Measurements from ENCODE around the gene KLC4. TPM values are rescaled to one million over a fixed set of nuclear protein-coding genes. Genes with fewer than 3 reads are reported as not detected.
"Not testable (repeated sequence)": the region's sequence is repeated elsewhere in the genome, so short reads cannot be mapped to it uniquely, and the experiment has no call there.

The KLC4 gene
- total RNA-seq, 2 experiments from 2014 or later, result 9.5 to 10.0 TPM

DNA sequence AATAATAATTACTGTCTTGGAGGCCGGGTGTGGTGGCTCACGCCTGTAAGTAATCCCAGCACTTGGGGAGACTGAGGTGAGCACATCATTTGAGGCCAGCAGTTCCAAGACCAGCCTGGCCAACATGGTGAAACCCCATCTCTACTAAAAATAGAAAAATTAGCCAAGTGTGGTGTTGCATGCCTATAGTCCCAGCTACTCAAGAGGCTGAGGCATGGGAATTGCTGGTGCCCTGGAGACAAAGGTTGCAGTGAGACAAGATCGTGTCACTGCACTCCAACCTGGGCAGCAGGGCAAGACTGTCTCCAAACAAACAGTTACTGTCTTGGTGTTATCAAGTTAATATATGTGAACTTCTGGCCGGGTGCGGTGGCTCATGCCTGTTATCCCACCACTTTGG, 33.1 kb upstream of the KLC4 start:
- H3K4me3 Mint-ChIP-seq, result no peak overlapping the region

DNA sequence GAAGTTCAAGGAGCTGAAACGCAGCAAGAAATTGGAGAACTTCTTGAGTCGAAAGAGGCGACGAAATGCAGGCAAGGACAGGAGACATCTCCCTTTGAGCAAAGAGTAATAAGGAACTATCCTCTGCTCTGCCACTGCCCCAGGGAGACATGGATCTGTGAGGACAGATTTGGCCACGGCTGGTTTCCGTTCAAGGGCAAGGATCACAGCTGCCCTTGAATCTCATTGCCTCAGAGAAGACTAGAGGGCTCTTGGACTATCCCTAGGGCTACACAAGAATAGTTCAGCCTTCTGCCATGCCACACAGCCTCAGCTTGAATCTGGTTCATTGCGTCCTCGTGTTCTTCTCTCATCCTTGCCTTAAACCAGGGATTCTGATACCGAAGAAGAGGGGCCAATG, 30.3 kb upstream of the KLC4 start:
- Mint-ChIP-seq H3K4me1 (peaks cover 15% of the 10 kb centered on the region), H3K9me3 (no peaks in the 10 kb centered on the region), H3K36me3 (peaks cover 24% of the 10 kb centered on the region), H3K27me3 (no peaks in the 10 kb centered on the region), H3K27ac (no peak overlapping the region), H3K4me3 (no peak overlapping the region)
- DNase-seq, result no peak

More for the DNA sequence above, 33.1 kb upstream of the KLC4 start:
- no peaks in the 10 kb centered on the region for H3K9me3 Mint-ChIP-seq
- DNase-seq, result no peak
- H3K4me1 Mint-ChIP-seq, result peaks cover 8% of the 10 kb centered on the region
- H3K27ac Mint-ChIP-seq, result peak overlapping the region; percentile 38
- H3K36me3 Mint-ChIP-seq, result peaks cover 27% of the 10 kb centered on the region
- no peaks in the 10 kb centered on the region for H3K27me3 Mint-ChIP-seq

DNA sequence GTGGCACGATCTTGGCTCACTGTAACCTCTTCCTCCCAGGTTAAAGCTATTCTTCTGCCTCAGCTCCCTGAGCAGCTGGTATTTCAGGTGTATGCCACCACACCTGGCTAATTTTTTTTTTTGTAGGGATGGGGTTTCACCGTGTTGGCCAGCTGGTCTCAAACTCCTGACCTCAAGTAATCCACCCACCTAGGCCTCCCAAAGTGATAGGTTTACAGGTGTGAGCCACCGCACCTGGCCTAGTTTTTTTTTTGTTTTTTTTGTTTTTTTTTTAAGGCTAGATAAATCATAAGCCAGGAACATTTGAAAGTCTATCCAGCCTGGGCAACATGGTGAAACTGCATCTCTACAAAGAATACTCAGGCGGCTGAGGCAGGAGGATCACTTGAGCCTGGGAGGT, 27.1 kb upstream of the KLC4 start:
- no peak overlapping the region for H3K4me3 Mint-ChIP-seq
- no peaks in the 10 kb centered on the region for H3K27me3 Mint-ChIP-seq
- no peak for DNase-seq
- H3K27ac Mint-ChIP-seq, result no peak overlapping the region
- H3K36me3 Mint-ChIP-seq, result peaks cover 14% of the 10 kb centered on the region
- H3K9me3 Mint-ChIP-seq, result no peaks in the 10 kb centered on the region
- peaks cover 10% of the 10 kb centered on the region for H3K4me1 Mint-ChIP-seq

DNA sequence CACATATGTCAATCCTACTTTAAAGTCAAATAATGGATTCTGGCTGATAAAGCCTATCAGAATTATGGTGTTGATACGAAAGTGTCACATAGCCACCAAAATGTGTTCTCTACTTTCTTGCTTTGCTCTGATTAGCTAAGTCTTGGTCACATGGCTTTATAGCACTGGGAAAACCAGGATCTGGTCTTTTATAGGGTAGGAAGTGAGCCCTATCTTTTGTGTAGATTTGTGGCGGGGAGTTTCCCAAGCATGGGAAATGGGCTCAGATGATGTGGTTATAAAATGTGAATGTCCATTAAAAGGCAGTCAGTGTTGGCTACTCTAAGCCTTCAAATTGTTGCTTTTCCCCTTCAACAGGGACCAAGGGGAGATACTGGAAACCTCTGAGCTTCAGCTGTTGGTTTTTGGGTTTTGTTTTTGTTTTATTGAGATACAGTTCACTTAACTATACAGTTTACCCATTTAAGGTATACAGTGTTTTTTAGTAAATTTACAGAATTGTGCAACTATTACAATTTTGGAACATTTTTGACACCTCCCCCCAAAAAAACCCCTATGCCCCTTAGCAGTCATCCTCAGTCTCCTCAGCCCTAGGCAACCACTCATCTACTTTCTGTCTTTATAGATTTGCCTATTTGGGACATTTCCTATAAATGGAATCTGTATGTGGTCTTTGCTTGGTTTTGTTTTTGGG, 25.8 kb upstream of the KLC4 start:
- no peak for DNase-seq
- Mint-ChIP-seq H3K4me3 (no peak overlapping the region), H3K27me3 (no peaks in the 10 kb centered on the region), H3K4me1 (peaks cover 10% of the 10 kb centered on the region), H3K27ac (no peak overlapping the region), H3K9me3 (no peaks in the 10 kb centered on the region), H3K36me3 (peaks cover 16% of the 10 kb centered on the region)

DNA sequence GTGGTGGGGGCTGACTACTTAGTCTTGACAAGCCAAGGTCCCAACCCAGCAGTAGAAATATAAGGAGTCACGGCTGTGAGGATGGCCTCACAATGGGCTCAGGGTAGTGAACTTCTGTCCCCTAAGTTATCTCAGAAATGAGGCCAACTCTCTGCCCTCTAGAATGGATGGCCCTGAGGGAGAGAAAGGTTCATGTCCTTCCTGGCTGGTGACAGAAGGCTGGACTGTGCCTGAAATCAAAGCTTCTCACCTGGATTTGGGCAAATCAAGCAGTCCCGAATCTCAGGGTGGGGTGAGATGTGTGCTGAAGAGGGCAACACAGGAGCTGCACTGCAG, 25.3 kb upstream of the KLC4 start:
- Mint-ChIP-seq H3K4me3 (no peak overlapping the region), H3K27me3 (no peaks in the 10 kb centered on the region), H3K36me3 (peaks cover 16% of the 10 kb centered on the region), H3K9me3 (no peaks in the 10 kb centered on the region), H3K4me1 (peaks cover 10% of the 10 kb centered on the region), H3K27ac (no peak overlapping the region)
- DNase-seq, result no peak

DNA sequence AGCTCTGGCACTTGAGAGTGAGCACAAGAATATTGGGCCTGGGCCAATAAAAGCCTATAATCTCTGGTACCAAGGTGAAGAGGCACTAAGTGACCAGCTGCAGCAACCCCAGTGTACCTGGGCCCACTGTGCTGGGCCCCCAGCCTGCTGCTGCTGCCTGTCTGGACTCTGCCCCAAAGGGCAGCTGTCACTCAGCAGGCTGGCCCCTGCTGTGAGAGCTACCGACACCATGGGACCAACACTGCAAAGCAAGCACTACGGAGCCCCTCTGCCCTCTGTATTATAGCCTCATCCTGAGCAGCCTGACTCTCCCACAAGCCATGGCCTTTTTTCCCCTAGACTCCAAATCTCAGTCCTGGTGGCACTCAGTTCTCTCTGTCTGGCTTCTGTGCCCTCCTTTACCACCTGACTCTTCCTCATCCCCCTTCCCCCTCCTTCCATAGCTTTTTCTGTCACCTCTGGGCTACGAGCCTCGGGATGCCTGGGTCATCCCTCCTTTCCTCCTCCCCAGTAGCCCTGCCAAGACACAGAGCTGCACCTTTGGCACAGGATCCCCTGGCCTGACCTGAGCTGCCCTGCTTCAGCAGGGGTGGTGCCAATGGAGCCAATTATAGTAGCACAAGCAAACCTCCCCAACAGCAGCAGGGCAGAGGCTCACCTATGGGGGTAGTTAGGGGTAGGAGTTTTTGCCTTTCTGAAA, 23.8 kb upstream of the KLC4 start:
- Mint-ChIP-seq H3K36me3 (peaks cover 8% of the 10 kb centered on the region), H3K27ac (peak overlapping the region; percentile 62), H3K4me1 (peaks cover 10% of the 10 kb centered on the region), H3K4me3 (no peak overlapping the region), H3K9me3 (no peaks in the 10 kb centered on the region), H3K27me3 (no peaks in the 10 kb centered on the region)
- DNase-seq, result no peak

DNA sequence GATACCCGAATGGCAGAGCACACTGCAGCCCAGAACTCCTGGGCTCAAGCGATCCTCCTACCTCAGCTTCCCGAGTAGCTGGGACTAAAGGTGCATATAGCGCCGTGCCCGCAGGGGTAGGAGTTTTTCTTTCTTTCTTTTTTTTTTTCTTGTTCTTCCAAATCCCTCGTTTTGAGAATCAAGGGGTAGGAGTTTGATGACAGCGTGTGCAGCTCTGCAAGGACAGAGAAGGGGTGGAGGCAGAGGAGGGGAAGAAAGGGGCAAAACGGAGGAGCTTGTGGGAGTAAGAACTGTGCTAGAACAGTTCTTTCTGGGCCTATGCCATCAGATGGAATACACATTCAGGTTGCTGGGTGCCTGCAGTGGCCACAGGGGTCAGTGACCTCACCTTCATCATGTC, 22.7 kb upstream of the KLC4 start:
- Mint-ChIP-seq H3K4me3 (no peak overlapping the region), H3K36me3 (peaks cover 8% of the 10 kb centered on the region), H3K4me1 (peaks cover 8% of the 10 kb centered on the region), H3K9me3 (no peaks in the 10 kb centered on the region), H3K27ac (no peak overlapping the region), H3K27me3 (no peaks in the 10 kb centered on the region)
- DNase-seq, result no peak

DNA sequence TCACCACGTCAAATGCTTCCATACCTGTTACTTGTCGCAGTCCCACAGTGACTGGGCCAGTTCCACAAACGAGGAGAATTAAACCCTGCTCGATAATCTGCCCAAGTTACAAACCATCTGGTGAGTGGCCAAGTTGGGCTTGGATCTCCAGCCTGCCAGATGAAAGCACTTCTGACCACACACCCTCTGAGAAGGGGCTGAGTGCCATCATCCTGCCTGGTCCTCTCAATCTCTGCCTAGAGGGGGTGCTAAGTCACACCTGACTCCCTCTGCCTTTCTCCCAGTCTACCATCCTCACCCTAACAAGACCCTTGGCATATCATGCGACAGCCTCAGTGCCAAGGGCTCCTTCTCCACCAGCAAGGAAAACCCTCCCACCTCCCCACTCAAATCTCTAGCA, 22.2 kb upstream of the KLC4 start:
- Mint-ChIP-seq H3K36me3 (peaks cover 5% of the 10 kb centered on the region), H3K27ac (peak overlapping the region; percentile 44), H3K27me3 (no peaks in the 10 kb centered on the region), H3K9me3 (no peaks in the 10 kb centered on the region), H3K4me3 (no peak overlapping the region), H3K4me1 (peaks cover 5% of the 10 kb centered on the region)
- no peak for DNase-seq

DNA sequence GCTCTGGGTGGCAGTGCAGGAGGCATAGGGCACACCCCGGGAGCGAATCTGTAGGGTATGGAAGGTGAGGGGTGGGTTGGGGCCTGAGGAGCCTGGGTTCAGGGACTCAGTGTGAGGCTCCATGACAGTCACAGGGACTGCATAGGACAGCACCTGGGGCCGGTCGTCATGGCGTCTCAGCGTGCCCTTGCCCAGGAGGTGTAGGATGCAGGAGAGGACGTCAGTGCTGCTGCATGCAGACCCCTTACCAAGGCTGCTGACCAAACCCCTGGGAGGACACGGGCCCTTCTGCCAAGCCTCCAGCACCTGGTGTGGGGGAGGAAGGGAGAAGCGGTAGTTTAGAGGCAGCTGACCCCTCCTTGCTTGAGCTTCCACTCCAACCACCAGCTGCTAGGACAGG, 21.7 kb upstream of the KLC4 start:
- DNase-seq, result no peak
- Mint-ChIP-seq H3K36me3 (peaks cover 5% of the 10 kb centered on the region), H3K27ac (no peak overlapping the region), H3K9me3 (no peaks in the 10 kb centered on the region), H3K4me3 (no peak overlapping the region), H3K4me1 (peaks cover 5% of the 10 kb centered on the region), H3K27me3 (no peaks in the 10 kb centered on the region)

DNA sequence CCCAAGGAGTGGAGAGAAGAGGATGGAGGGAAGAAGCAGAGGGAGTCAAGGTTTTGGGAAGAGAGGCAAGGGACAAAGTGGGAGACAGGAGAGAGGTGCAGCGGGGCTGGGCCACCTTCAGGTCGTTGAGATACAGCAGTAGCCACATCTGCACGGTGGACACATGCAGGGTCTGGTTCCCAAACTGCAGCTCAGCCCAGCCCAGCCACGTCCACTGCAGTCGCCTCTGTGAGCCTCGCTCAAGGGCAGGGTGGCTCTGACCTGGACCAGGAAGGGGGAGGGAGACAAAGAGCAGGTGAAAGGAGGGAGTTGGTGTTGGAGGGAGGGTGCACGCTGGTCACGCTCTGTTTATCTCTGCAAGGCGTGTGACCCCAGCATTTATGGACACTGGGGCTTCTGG, 20.7 kb upstream of the KLC4 start:
- Mint-ChIP-seq H3K27me3 (no peaks in the 10 kb centered on the region), H3K27ac (no peak overlapping the region), H3K4me3 (no peak overlapping the region), H3K36me3 (peaks cover 5% of the 10 kb centered on the region), H3K4me1 (no peaks in the 10 kb centered on the region), H3K9me3 (no peaks in the 10 kb centered on the region)
- DNase-seq, result no peak

DNA sequence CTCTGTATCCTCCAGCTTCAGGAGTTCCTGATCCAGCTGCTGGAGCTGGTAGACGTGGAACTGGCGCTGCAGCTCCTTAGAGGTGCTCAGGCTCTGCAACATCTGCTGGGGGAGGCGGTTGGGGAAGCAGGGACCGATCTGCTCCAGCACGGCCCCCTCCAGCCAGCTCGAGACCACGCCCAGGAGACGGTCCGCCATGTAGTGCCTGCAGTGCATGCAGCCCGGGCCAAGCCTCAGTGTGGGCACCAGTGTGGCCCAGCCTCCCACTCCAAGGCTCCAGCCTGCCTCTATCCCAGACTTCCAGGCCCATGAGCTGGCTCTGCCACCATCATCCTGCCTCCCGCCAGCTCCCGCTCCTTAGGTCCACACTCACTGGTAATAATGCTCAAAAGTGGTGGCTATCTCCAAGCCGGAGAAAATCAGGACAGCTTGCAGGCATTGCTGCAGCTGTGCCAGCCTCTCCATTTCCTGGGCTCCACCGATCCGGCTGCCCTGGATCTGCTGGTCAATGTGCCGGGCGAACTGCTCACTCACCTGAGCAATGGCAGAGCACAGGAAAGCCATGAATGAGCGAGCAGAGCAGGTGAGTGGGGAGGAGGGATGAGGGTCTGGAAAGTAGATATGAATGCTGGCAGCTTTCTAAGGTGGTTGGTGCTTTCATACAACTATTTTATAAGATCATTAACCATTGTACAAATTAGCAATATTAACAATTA, 18.7 kb upstream of the KLC4 start:
- H3K27ac Mint-ChIP-seq, result no peak overlapping the region
- H3K27me3 Mint-ChIP-seq, result no peaks in the 10 kb centered on the region
- no peaks in the 10 kb centered on the region for H3K9me3 Mint-ChIP-seq
- no peak overlapping the region for H3K4me3 Mint-ChIP-seq
- H3K4me1 Mint-ChIP-seq, result no peaks in the 10 kb centered on the region
- DNase-seq, result no peak
- H3K36me3 Mint-ChIP-seq, result peaks cover 5% of the 10 kb centered on the region

DNA sequence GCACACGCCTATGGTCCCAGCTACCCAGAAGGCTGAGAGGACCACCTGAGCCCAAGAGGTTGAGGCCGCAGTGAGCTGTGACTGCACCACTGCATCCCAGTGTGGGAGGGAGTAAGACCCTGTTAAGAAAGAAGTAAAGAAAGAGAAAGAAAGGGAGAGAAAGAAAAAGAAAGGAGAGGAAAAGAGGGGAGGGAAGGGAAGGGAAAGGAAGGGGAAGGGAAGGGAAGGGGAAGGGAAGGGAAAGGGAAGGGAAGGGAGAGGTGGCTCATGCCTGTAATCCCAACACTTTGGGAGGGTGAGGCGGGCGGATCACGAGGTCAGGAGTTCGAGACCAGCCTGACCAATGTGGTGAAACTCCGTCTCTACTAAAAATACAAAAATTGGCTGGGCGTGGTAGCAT, 18.0 kb upstream of the KLC4 start:
- H3K36me3 Mint-ChIP-seq, H3K27me3 Mint-ChIP-seq, H3K4me3 Mint-ChIP-seq: not testable (repeated sequence)

DNA sequence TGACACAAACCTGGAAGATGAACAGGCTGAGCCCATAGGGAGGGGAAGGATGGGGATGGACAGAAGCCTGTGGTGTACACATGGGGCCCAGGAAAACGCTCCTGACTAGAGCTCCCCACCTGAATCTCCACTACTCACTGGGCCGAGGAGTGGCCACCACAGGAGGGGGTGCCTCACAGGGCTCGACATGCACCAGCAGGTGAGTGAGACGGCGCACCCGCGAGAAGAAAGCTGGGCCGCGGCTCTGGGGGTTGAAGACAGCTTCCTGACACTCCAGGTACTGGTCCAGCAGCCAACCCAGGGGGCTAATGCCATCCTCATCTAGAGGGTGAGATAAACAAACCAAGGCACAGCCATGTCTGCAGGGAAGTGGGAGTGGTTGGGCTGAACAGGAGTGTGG, 16.1 kb upstream of the KLC4 start:
- Mint-ChIP-seq H3K9me3 (no peaks in the 10 kb centered on the region), H3K36me3 (peaks cover 4% of the 10 kb centered on the region), H3K27me3 (no peaks in the 10 kb centered on the region), H3K4me3 (no peak overlapping the region), H3K4me1 (no peaks in the 10 kb centered on the region), H3K27ac (no peak overlapping the region)
- no peak for DNase-seq

More for the DNA sequence above, 18.0 kb upstream of the KLC4 start:
- not testable (repeated sequence) for H3K4me1 Mint-ChIP-seq, H3K27ac Mint-ChIP-seq, H3K9me3 Mint-ChIP-seq, DNase-seq

DNA sequence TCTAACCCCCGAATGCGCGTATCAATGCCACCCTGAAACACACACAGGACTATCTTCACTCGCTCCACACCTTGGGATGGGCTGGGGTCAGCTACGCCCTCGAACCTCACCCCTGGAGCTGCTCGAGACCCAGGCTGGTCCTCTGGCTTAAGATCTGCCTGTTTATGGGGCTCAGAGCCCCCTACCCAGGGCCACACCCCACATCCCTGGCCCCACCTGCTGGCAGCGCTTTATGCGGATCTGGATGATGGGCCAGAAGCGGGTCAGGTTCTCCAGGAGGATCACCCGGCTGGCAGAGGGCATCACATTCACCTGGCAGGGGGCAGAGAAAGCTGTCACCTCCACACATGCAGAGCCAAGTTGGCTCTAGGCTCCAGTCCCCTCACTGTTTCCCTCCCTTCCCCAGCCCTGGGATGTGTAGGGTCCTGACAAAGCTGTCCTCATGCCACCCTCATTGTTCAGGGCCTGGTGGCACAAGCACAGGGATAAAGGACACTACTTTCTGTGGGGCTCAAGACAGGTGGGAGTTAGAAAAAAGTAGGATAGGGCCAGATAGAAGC, 14.0 kb upstream of the KLC4 start:
- Mint-ChIP-seq H3K27ac (no peak overlapping the region), H3K9me3 (no peaks in the 10 kb centered on the region), H3K27me3 (no peaks in the 10 kb centered on the region), H3K4me1 (peaks cover under 1% of the 10 kb centered on the region), H3K36me3 (peaks cover 5% of the 10 kb centered on the region), H3K4me3 (no peak overlapping the region)
- no peak for DNase-seq

DNA sequence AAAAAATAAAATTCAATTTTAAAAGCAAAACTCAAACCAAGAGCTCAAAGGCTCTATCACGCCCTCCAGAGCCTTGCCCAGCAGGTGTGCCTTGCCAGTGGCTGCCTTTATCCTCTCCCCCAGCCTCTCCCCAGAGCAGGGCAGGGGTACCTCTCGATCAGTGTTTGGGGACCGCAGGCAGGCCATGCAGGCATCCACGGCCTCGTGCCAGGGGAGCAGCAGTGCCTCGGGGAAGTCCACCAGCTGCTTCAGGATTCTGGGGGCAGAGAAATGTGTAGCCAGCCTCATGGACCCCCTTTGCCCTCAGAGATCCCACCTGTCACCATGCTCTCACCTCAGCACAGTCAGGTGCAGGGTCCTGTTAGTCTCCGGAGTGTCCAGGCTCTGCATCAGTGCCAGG, 11.4 kb upstream of the KLC4 start:
- no peak for DNase-seq
- Mint-ChIP-seq H3K4me3 (no peak overlapping the region), H3K36me3 (peaks cover 4% of the 10 kb centered on the region), H3K27ac (no peak overlapping the region), H3K4me1 (peaks cover 20% of the 10 kb centered on the region), H3K27me3 (no peaks in the 10 kb centered on the region), H3K9me3 (no peaks in the 10 kb centered on the region)

Data from activated naive CD8-positive, alpha-beta T cell treated with anti-CD3 and anti-CD28 coated beads for 36 hours (primary cell).